Measurements from ENCODE around the gene AKAP1. TPM values are rescaled to one million over a fixed set of nuclear protein-coding genes. Genes with fewer than 3 reads are reported as not detected.
A peak's percentile ranks its signal among the peaks of the same experiment; 100 is the strongest.

The AKAP1 gene
- total RNA-seq, 2 donors from 2014 or later: 90.4 to 139 TPM

GRCh38 chr17:57106836-57107497 is 21.9 kb downstream of the AKAP1 start:
- Histone ChIP-seq H3K4me1 (peaks cover 0 to 73% of the 10 kb centered on the region in 2 donors), H3K27ac (peak overlapping the region; percentile 85 to 91), H3K4me3 (no peak overlapping the region), H3K27me3 (no peaks in the 10 kb centered on the region), H3K36me3 (peaks cover 10% of the 10 kb centered on the region), H3K9me3 (no peaks in the 10 kb centered on the region)
- TF ChIP-seq CTCF (IDR thresholded peaks at IDR 0.05): no peak
- DNase-seq (ENCODE audit: low spot score): no peak

- no peak for DNase-seq (ENCODE audit: low spot score)
- no peaks in the 10 kb centered on the region for H3K9me3 ChIP-seq
Observed at GRCh38 chr17:57107498-57108101, 22.6 kb downstream of the AKAP1 start.

GRCh38 chr17:57108671-57109392 is 23.8 kb downstream of the AKAP1 start:
- no peak overlapping the region for H3K4me3 ChIP-seq
- no peaks in the 10 kb centered on the region for H3K27me3 ChIP-seq
- peak overlapping the region; percentile 85 to 91 for H3K27ac ChIP-seq
- H3K4me1 ChIP-seq: peaks cover 0 to 71% of the 10 kb centered on the region in 2 donors
- H3K9me3 ChIP-seq: no peaks in the 10 kb centered on the region
- TF ChIP-seq CTCF (IDR thresholded peaks at IDR 0.05): no peak
- DNase-seq (ENCODE audit: low spot score): no peak
- peaks cover 24% of the 10 kb centered on the region for H3K36me3 ChIP-seq

More at GRCh38 chr17:57107498-57108101, 22.6 kb downstream of the AKAP1 start:
- H3K4me3 ChIP-seq: no peak overlapping the region
- H3K27me3 ChIP-seq: no peaks in the 10 kb centered on the region
- peaks cover 17% of the 10 kb centered on the region for H3K36me3 ChIP-seq
- H3K27ac ChIP-seq: peak overlapping the region; percentile 85 to 91
- peaks cover 0 to 74% of the 10 kb centered on the region in 2 donors for H3K4me1 ChIP-seq
- no peak for TF ChIP-seq CTCF (IDR thresholded peaks at IDR 0.05)

- no peak for DNase-seq (ENCODE audit: low spot score)
- H3K27me3 ChIP-seq: no peaks in the 10 kb centered on the region
- no peak overlapping the region for H3K4me3 ChIP-seq
- peak overlapping the region; percentile 85 to 91 for H3K27ac ChIP-seq
- peaks cover 31% of the 10 kb centered on the region for H3K36me3 ChIP-seq
- H3K9me3 ChIP-seq: no peaks in the 10 kb centered on the region
- peaks cover 0 to 77% of the 10 kb centered on the region in 2 donors for H3K4me1 ChIP-seq
- TF ChIP-seq CTCF (IDR thresholded peaks at IDR 0.05): peak in 1 of 2 donors; percentile 18
Observed at GRCh38 chr17:57109393-57110151, 24.5 kb downstream of the AKAP1 start.

- Histone ChIP-seq H3K4me3 (no peak overlapping the region), H3K27ac (peak overlapping the region; percentile 85 to 91), H3K4me1 (peaks cover 0 to 77% of the 10 kb centered on the region in 2 donors), H3K27me3 (no peaks in the 10 kb centered on the region), H3K9me3 (no peaks in the 10 kb centered on the region), H3K36me3 (peaks cover 35% of the 10 kb centered on the region)
- DNase-seq (ENCODE audit: low spot score): no peak
- no peak for TF ChIP-seq CTCF (IDR thresholded peaks at IDR 0.05)
Observed at GRCh38 chr17:57110152-57110542, 25.1 kb downstream of the AKAP1 start.

All from right atrium auricular region (tissue), 2 donors.